Smooth muscle cell of the umbilical artery (primary cell): ENCODE measurements around the gene MAPK14. TPM values are rescaled to one million over a fixed set of nuclear protein-coding genes. Genes with fewer than 3 reads are reported as not detected.

Experiments
- total RNA-seq: library from RNA; depleted of rRNA; stranded (reverse); fragments of >200 nt; gene quantifications from 2 replicates; pipeline ENCODE4 v1.2.3, GENCODE V29; 2014

Gene MAPK14
- 48.4 and 60.3 TPM in 2 replicates for total RNA-seq

DNA sequence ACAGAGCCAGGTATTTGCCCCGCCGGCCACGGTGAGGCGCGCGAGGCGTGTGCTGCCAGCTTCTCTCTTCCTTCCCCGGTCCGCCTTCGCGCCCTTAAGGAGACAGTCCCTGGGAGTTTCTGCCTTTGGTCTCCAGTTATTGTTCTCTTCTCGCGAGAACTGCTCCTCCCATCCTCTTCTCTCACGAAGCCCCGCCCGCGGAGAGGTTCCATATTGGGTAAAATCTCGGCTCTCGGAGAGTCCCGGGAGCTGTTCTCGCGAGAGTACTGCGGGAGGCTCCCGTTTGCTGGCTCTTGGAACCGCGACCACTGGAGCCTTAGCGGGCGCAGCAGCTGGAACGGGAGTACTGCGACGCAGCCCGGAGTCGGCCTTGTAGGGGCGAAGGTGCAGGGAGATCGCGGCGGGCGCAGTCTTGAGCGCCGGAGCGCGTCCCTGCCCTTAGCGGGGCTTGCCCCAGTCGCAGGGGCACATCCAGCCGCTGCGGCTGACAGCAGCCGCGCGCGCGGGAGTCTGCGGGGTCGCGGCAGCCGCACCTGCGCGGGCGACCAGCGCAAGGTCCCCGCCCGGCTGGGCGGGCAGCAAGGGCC, at the start of gene MAPK14:
Gene MAPK14, plus strand, starts transcription at position 308 of the 587 bp plus-strand sequence. CDS start 350 bp downstream, outside the sequence.

DNA sequence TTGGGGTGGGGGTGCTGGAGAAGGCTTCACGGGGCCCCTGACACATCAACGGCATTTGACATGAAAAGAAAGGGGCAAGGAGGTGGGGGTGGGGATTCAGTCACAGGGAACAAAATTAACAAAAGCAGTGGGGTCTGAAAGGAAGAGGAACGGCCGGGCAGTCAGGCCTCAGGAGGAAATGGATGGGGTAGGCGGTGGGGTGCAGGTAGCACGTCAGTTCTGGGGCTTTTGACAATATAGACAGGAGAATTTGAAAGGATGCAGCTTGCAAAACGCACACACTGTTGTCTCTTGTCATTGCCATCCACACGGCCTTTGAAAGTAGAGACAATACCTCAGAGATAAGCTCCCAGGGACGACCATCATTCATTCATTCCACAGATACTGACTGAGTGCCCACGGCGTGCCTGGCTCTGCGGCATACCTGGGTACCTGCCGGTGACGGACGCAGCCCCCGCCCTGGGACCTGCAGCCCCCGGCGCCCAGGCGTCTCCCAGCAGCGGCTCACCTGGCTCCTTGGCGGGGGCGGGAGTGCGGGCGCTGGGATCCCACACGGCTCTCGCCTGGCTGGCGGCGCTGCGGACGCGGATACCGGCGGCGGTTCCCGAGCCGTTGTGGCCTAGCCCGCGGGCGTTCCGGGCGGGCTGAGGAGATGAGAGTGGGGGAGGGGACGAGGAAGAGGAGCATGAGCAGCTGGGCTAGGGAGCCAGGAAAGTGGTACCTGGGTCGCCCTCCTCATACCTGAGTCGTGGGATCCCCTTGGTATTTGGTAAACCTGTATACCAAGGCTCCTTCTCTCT, 3.4 kb upstream of the MAPK14 start, which contains the start of gene SLC26A8:
Gene SLC26A8, minus strand, starts transcription at position 646 of the 800 bp plus-strand sequence. CDS start 4,934 bp downstream, outside the sequence.

DNA sequence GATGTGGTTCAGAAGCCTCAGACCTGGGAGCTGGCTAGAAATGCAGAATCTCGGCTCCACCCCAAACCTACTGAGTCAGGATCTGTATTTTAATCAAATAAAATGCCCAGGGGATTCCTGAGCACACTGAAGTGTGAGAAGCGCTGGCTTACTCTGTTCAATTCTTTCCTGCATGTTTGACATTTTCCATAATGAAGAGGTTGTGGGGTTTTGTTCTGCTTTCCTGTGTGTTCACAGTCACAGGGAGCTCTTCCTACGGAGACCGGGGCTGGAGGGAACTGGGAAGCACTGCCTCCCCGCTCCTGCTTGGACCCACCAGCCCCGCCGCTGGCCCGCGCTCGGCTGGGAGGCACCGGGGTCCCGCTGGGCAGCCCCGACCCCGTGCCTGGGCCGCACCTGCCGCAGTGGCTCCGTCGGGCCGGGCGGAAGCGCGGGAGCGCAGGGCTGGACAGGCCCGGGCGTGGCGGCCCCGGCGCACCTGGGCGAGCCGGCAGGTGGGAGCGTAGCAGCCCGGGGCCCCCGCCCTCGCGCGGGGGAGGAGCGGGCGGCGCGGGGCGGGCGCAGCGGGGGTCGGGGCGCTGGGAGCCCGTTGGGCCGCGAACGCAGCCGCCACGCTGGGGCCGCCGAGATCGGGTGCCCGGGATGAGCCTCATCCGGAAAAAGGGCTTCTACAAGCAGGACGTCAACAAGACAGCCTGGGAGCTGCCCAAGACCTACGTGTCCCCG, 102.5 kb downstream of the MAPK14 start, which contains the start of gene MAPK13:
Gene MAPK13, plus strand, starts transcription at position 573 of the 726 bp plus-strand sequence. Its CDS starts 70 bp downstream, at position 643.

Other genes with a start within 250 kb of the MAPK14 start
- gene CLPSL1, start 246.8 kb upstream of the MAPK14 start, total RNA-seq: not detected in 2 replicates
- not detected in 2 replicates for gene CLPS, start 230.5 kb upstream of the MAPK14 start, total RNA-seq
- gene LHFPL5, start 222.5 kb upstream of the MAPK14 start, total RNA-seq: not detected in 2 replicates
- 59.1 and 107 TPM in 2 replicates for gene SRPK1, start 106.7 kb upstream of the MAPK14 start, total RNA-seq
- gene SLC26A8, start 3.2 kb upstream of the MAPK14 start, total RNA-seq: 0.05 TPM in 1 of 2 replicates, not detected in the other
- 11.0 and 16.4 TPM in 2 replicates for gene MAPK13, start 102.7 kb downstream of the MAPK14 start, total RNA-seq
- 13.4 and 23.5 TPM in 2 replicates for gene BRPF3, start 168.9 kb downstream of the MAPK14 start, total RNA-seq
- gene PNPLA1, start 242.3 kb downstream of the MAPK14 start, total RNA-seq: 0.05 TPM in 1 of 2 replicates, not detected in the other